BJ (cell line): Measurements from ENCODE around the gene NRGN. TPM values are rescaled to one million over a fixed set of nuclear protein-coding genes. Genes with fewer than 3 reads are reported as not detected.
A peak's percentile ranks its signal among the peaks of the same experiment; 100 is the strongest.

Experiments used
- CTCF ChIA-PET: fragments of 350-600 bp; formaldehyde crosslinking; extraction: SDS; loops from one replicate; lab custom pipeline; 2021; ENCODE audit warnings: antibody characterized with exemption, inconsistent platforms; lab: Yijun Ruan, JAX
- POLR2A ChIA-PET: fragments of 300-600 bp; sonication (Branson Sonifier 250); formaldehyde crosslinking; extraction: SDS; loops from one replicate; lab custom pipeline; 2021; ENCODE audit warnings: antibody characterized with exemption; lab: Charles Lee
- DNase-seq: peaks from one replicate; pipeline ENCODE4 v3.0.0-alpha.2; 2011; ENCODE audit warnings: low read depth
- H3K27me3 ChIP-seq: 2 replicates; pipeline ENCODE4 v1.6.0; 2011; ENCODE audit warnings: low read length; ENCODE audit not compliant: control insufficient read depth, insufficient read depth
- H3K36me3 ChIP-seq: 2 replicates; pipeline ENCODE4 v1.5.1; 2011; ENCODE audit warnings: low read length; ENCODE audit not compliant: control insufficient read depth, insufficient read depth
- H3K4me3 ChIP-seq: 2 replicates; pipeline ENCODE4 v1.5.1; 2011; ENCODE audit warnings: low read depth, mild to moderate bottlenecking, control low read depth, low read length
- CTCF ChIP-seq: IDR thresholded peaks from 2 replicates; pipeline ENCODE4 v1.5.1; 2011; ENCODE audit warnings: low read depth, mild to moderate bottlenecking, control low read depth, inconsistent platforms, low read length, moderate library complexity; ENCODE audit not compliant: insufficient read depth
- polyA plus RNA-seq: library from polyadenylated mRNA; depleted of rRNA; stranded (reverse); fragments of >200 nt; gene quantifications from 2 replicates; pipeline ENCODE4 v1.2.3, GENCODE V29; 2011; rRNA removed

The NRGN gene
- polyA plus RNA-seq, 1 experiment: 1.6 TPM

- peak; percentile 78 for TF ChIP-seq CTCF
- ChIA-PET CTCF (interaction anchor here (0.5 to 2.8 kb wide), 28 partner anchors 11 to 678 kb away, joined by 3 to 15 read pairs (median 4); partner anchors contain the start of gene ESAM), POLR2A (interaction anchor here (0.7 kb wide), 1 partner anchor 120 kb away, joined by 7 read pairs; the partner anchor contains the start of gene SPA17)
- Histone ChIP-seq H3K36me3 (no peaks in the 10 kb centered on the region), H3K27me3 (no peaks in the 10 kb centered on the region), H3K4me3 (no peak overlapping the region)
- no peak for DNase-seq
Measured at GRCh38 chr11:124793466-124794278, 53.9 kb downstream of the NRGN start.

- H3K36me3 ChIP-seq: no peaks in the 10 kb centered on the region
- no peaks in the 10 kb centered on the region for H3K27me3 ChIP-seq
- no peak overlapping the region for H3K4me3 ChIP-seq
- no peak for TF ChIP-seq CTCF
- POLR2A ChIA-PET: no interaction called here
- DNase-seq: no peak
- CTCF ChIA-PET: interaction anchor here (0.9 to 6.1 kb wide), 4 partner anchors 13 to 125 kb away, joined by 4 to 41 read pairs (median 5); no protein-coding TSS in a partner anchor
Measured at GRCh38 chr11:124796312-124796711, 56.6 kb downstream of the NRGN start.

Other genes starting within 250 kb of the NRGN start
- not detected in 2 replicates for gene OR8B12, start 196.3 kb upstream of the NRGN start, polyA plus RNA-seq
- not detected in 2 replicates for gene OR8A1, start 169.9 kb upstream of the NRGN start, polyA plus RNA-seq
- not detected in 2 replicates for gene PANX3, start 128.5 kb upstream of the NRGN start, polyA plus RNA-seq
- gene TBRG1, start 117.1 kb upstream of the NRGN start, polyA plus RNA-seq: 40.8 and 42.5 TPM in 2 replicates
- gene SIAE, start 66.2 kb upstream of the NRGN start, polyA plus RNA-seq: 42.1 and 43.8 TPM in 2 replicates
- gene SPA17, start 66.0 kb upstream of the NRGN start, polyA plus RNA-seq: 2.9 and 12.1 TPM in 2 replicates
- gene VSIG2, start 12.3 kb downstream of the NRGN start, polyA plus RNA-seq: not detected in 2 replicates
- 0.17 and 0.18 TPM in 2 replicates for gene ESAM, start 22.3 kb downstream of the NRGN start, polyA plus RNA-seq
- 3.4 and 5.7 TPM in 2 replicates for gene MSANTD2, start 60.5 kb downstream of the NRGN start, polyA plus RNA-seq
- gene ROBO3, start 125.5 kb downstream of the NRGN start, polyA plus RNA-seq: 17.2 and 27.8 TPM in 2 replicates
- 0.10 and 0.26 TPM in 2 replicates for gene ROBO4, start 157.9 kb downstream of the NRGN start, polyA plus RNA-seq
- not detected in 2 replicates for gene HEPN1, start 179.3 kb downstream of the NRGN start, polyA plus RNA-seq
- gene HEPACAM, start 196.1 kb downstream of the NRGN start, polyA plus RNA-seq: 0.06 TPM in 1 of 2 replicates, not detected in the other
- 0.66 and 1.3 TPM in 2 replicates for gene CCDC15, start 214.3 kb downstream of the NRGN start, polyA plus RNA-seq